ENCODE measurements around the gene C12orf56.

GRCh38 chr12:64400041-64400440, 9.5 kb upstream of the C12orf56 start:
- no peak for TF ChIP-seq CTCF (conservative IDR thresholded peaks at IDR 0.05)
- TF ChIP-seq ZFX (IDR thresholded peaks at IDR 0.05) = no peak

Measured in C4-2B (cell line).